HepG2 (cell line): ENCODE results near the gene TMEM184B. TPM values are rescaled to one million over a fixed set of nuclear protein-coding genes. Genes with fewer than 3 reads are reported as not detected.

Source experiments
- ATAC-seq: fragments of 200-7000 bp; cut with Tn5 transposase; 3 replicates; pipeline ENCODE4 v1.9.1; 2020; ENCODE audit warnings: mild to moderate bottlenecking, moderate library complexity
- BruUV-seq: library from RNA; stranded (reverse); fragments of 400-500 nt; replicated peaks from 2 replicates; lab custom pipeline; 2021; lab: Mats Ljungman, UMichigan
- CTCF ChIA-PET: fragments of 300-600 bp; formaldehyde crosslinking; extraction: SDS; loops from one replicate; lab custom pipeline; 2021; ENCODE audit warnings: low total read pairs, inconsistent platforms, low intra/inter-chr PET ratio; lab: Yijun Ruan, JAX
- POLR2A ChIA-PET: fragments of 350-600 bp; sonication (Branson Sonifier 250); formaldehyde crosslinking; loops from one replicate; lab custom pipeline; 2020; ENCODE audit warnings: antibody characterized with exemption, inconsistent platforms; lab: Yijun Ruan, JAX
- DNase-seq: peaks from one replicate; pipeline ENCODE4 v3.0.0-alpha.2; 2015; ENCODE audit warnings: low spot score
- FAIRE-seq: peaks from 3 replicates; lab custom pipeline; 2011; peaks lifted over from hg19 to GRCh38; lab: Jason Lieb, UNC
- H2AFZ ChIP-seq: one replicate; pipeline ENCODE4 v1.6.1; 2011; ENCODE audit warnings: low read length, inconsistent platforms
- H3K27ac ChIP-seq: fragments of 300-600 bp; 3 replicates; pipeline ENCODE4 v1.8.0; 2011; ENCODE audit warnings: mixed run types, mild to moderate bottlenecking, mixed read lengths, low read length, inconsistent platforms; ENCODE audit not compliant: insufficient read depth; ENCODE audit errors: extremely low read length
- H3K27me3 ChIP-seq, 2 experiments: fragments of 200-600 bp in 1 of 2; 2 replicates in 1 of 2; 3 replicates in 1 of 2; pipeline versions ENCODE4 v1.6.0 to v1.8.0; 2011; ENCODE audit warnings: low read length in 2 of 2, mild to moderate bottlenecking in 2 of 2, moderate library complexity in 2 of 2, inconsistent platforms in 1 of 2; ENCODE audit not compliant: insufficient read depth in 2 of 2, control insufficient read depth in 1 of 2
- H3K36me3 ChIP-seq, 2 experiments: fragments of 200-600 bp in 1 of 2; replicated peaks in 1 of 2; 2 replicates in 1 of 2; 3 replicates in 1 of 2; pipeline versions ENCODE4 v1.5.1 to v1.8.0; 2011; ENCODE audit warnings: low read length in 2 of 2, inconsistent platforms in 1 of 2; ENCODE audit not compliant: insufficient read depth in 2 of 2, control insufficient read depth in 1 of 2
- H3K4me1 ChIP-seq: 2 replicates; pipeline ENCODE4 v1.5.1; 2012; ENCODE audit warnings: low read length, inconsistent platforms; ENCODE audit not compliant: insufficient read depth
- H3K4me2 ChIP-seq: 2 replicates; pipeline ENCODE4 v1.6.0; 2011; ENCODE audit warnings: low read depth, low read length, inconsistent platforms
- H3K4me3 ChIP-seq, 3 experiments: fragments of 200-600 bp in 1 of 3; sonication (generic), shearing (Covaris generic) in 1 of 3; replicated peaks in 1 of 3; 2 replicates each; pipeline ENCODE4 v1.5.1; 2011 to 2016; ENCODE audit warnings: low read length in 3 of 3, inconsistent platforms in 2 of 3, low read depth in 2 of 3, mild to moderate bottlenecking in 2 of 3, control low read depth in 1 of 3, mixed read lengths in 1 of 3; ENCODE audit not compliant: insufficient read depth in 1 of 3
- H3K79me2 ChIP-seq: one replicate; pipeline ENCODE4 v1.6.1; 2011; ENCODE audit warnings: low read length, inconsistent platforms; ENCODE audit not compliant: insufficient read depth
- H3K9ac ChIP-seq: 2 replicates; pipeline ENCODE4 v1.6.0; 2011; ENCODE audit warnings: mild to moderate bottlenecking, low read depth, low read length, inconsistent platforms; ENCODE audit not compliant: insufficient read depth
- H3K9me3 ChIP-seq: 2 replicates; pipeline ENCODE4 v1.5.1; 2012; ENCODE audit warnings: mild to moderate bottlenecking, low read length
- H4K20me1 ChIP-seq: 2 replicates; pipeline ENCODE4 v1.6.0; 2011; ENCODE audit warnings: inconsistent platforms, mild to moderate bottlenecking, low read length, moderate library complexity; ENCODE audit not compliant: insufficient read depth
- AGO2 ChIP-seq: fragments of 200-400 bp; formaldehyde crosslinking; optimal IDR thresholded peaks from 2 replicates; pipeline ENCODE3; 2017; ENCODE audit warnings: mild to moderate bottlenecking, low read depth, low read length, moderate library complexity
- CBX5 ChIP-seq: sonication (generic); formaldehyde crosslinking; IDR thresholded peaks from 2 replicates; pipeline ENCODE4 v1.4.0; 2020; ENCODE audit warnings: missing genetic modification reagents, borderline replicate concordance
- EEA1 ChIP-seq: sonication (generic); formaldehyde crosslinking; IDR thresholded peaks from 2 replicates; pipeline ENCODE4 v1.5.1; 2020; ENCODE audit warnings: mild to moderate bottlenecking, missing genetic modification reagents, borderline replicate concordance
- MXD3 ChIP-seq: IDR thresholded peaks from 2 replicates; pipeline ENCODE4 v1.6.1; 2016; ENCODE audit warnings: mild to moderate bottlenecking, missing biosample characterization, missing genetic modification reagents
- POLR2G ChIP-seq: fragments of 200-400 bp; formaldehyde crosslinking; IDR thresholded peaks from 2 replicates; pipeline ENCODE4 v1.6.1; 2018; ENCODE audit warnings: mild to moderate bottlenecking, low read depth, low read length, moderate library complexity
- REXO4 ChIP-seq: sonication (generic); formaldehyde crosslinking; IDR thresholded peaks from 2 replicates; pipeline ENCODE4 v1.8.0; 2022; ENCODE audit warnings: missing genetic modification reagents, mild to moderate bottlenecking, borderline replicate concordance
- SATB2 ChIP-seq: sonication (generic); formaldehyde crosslinking; IDR thresholded peaks from 2 replicates; pipeline ENCODE4 v1.5.0; 2020; ENCODE audit warnings: missing genetic modification reagents
- SMAD9 ChIP-seq: sonication (generic); formaldehyde crosslinking; IDR thresholded peaks from 2 replicates; pipeline ENCODE4 v1.5.1; 2020; ENCODE audit warnings: mild to moderate bottlenecking, missing genetic modification reagents
- ZNF605 ChIP-seq: sonication (generic); formaldehyde crosslinking; IDR thresholded peaks from 2 replicates; pipeline ENCODE4 v1.8.0; 2022; ENCODE audit warnings: mild to moderate bottlenecking, missing genetic modification reagents
- ZSCAN30 ChIP-seq: sonication (generic); formaldehyde crosslinking; IDR thresholded peaks from 2 replicates; pipeline ENCODE4 v1.5.0; 2020; ENCODE audit warnings: mild to moderate bottlenecking, missing genetic modification reagents
- WGBS: methylation state at CpG from one replicate; pipeline ENCODE4 v1.1.6; 2017; ENCODE audit warnings: low lambda C conversion rate; 5-methylcytosine and 5-hydroxymethylcytosine counted together
- in situ Hi-C: cut with HindIII; loops from 2 replicates; pipeline ENCODE4 v1.10.0; 2017; ENCODE audit warnings: low pct_unique_long_range_greater_than_20kb; ENCODE audit not compliant: extremely low pct_ligation_motif_present
- intact Hi-C: fragments of 100-400 bp; cut with micrococcal nuclease; formaldehyde crosslinking; loops from one replicate; pipeline ENCODE4 v1.10.0; 2022; ENCODE audit not compliant: unreplicated experiment
- polyA plus RNA-seq, 8 experiments: library from polyadenylated mRNA; depleted of rRNA in 3 of 8; stranded (reverse) in 7 of 8; unstranded in 1 of 8; fragments of >200 nt; fragmentation: Illumina TruSeq in 4 of 8; extraction: Trizol in 4 of 8; gene quantifications; 2 replicates each; pipeline versions ENCODE4 v1.2.1 to v1.2.3, GENCODE V29; 2011 to 2016; ENCODE audit warnings: low read depth in 4 of 8, missing spikeins in 1 of 8, mixed read lengths in 1 of 8; ENCODE audit not compliant: insufficient read depth in 1 of 8
- total RNA-seq, 5 experiments: library from RNA; depleted of rRNA; stranded (reverse); fragments of >200 nt; fragmentation: Illumina TruSeq; extraction: Trizol; gene quantifications; 2 replicates each; pipeline ENCODE4 v1.2.3, GENCODE V29; 2016; ENCODE audit warnings: low read depth in 1 of 5

TMEM184B gene
- total and polyA plus RNA-seq, 2 of the 13 experiments (the other 11 are each of a cell fraction or from before 2014, with no cell fraction given) = 15.9 to 16.0 TPM

GRCh38 chr22:38212442-38212841 is 60.4 kb downstream of the TMEM184B start:
- POLR2A ChIA-PET = interaction anchor here (1.1 to 1.3 kb wide), 2 partner anchors 9 to 11 kb away, joined by 3 read pairs; partner anchors contain the start of gene MAFF
- H3K9ac ChIP-seq = no peak overlapping the region
- in situ Hi-C loops (no loop called here), intact Hi-C loops (no loop called here)
- no peak overlapping the region for H3K4me2 ChIP-seq
- H2AFZ ChIP-seq = no peak overlapping the region
- H3K27ac ChIP-seq = no peak overlapping the region
- DNase-seq (no peak), FAIRE-seq (no peak), ATAC-seq (no peak)
- CTCF ChIA-PET = no interaction called here
- no peak for TF ChIP-seq CBX5 (CRISPR knock-in tag)
- no peak for TF ChIP-seq EEA1 (CRISPR knock-in tag)
- TF ChIP-seq POLR2G = no peak
- no peak for TF ChIP-seq ZNF605 (CRISPR knock-in tag)
- no peak for TF ChIP-seq AGO2
- TF ChIP-seq SMAD9 (CRISPR knock-in tag) = no peak
- no peak for TF ChIP-seq ZSCAN30 (CRISPR knock-in tag)
- TF ChIP-seq REXO4 (CRISPR knock-in tag) = no peak
- TF ChIP-seq SATB2 = no peak
- no peak for TF ChIP-seq MXD3 (CRISPR knock-in tag)
- no TSS peak for BruUV-seq
- no peaks in the 10 kb centered on the region for H3K27me3 ChIP-seq
- peaks cover 22% of the 10 kb centered on the region for H3K4me1 ChIP-seq
- H3K9me3 ChIP-seq = no peaks in the 10 kb centered on the region
- H3K4me3 ChIP-seq = no peak overlapping the region
- peaks cover 51% of the 10 kb centered on the region for H4K20me1 ChIP-seq
- WGBS = 50% methylated on average over 2 of the region's 2 CpGs
- peaks cover 38% of the 10 kb centered on the region for H3K79me2 ChIP-seq
- peaks cover 9 to 31% of the 10 kb centered on the region in 2 experiments for H3K36me3 ChIP-seq
